ENCODE measurements around the gene RYR2. TPM values are rescaled to one million over a fixed set of nuclear protein-coding genes. Genes with fewer than 3 reads are reported as not detected.

The RYR2 gene
- total RNA-seq, 1 experiment from 2014 or later: 0.90 TPM

DNA sequence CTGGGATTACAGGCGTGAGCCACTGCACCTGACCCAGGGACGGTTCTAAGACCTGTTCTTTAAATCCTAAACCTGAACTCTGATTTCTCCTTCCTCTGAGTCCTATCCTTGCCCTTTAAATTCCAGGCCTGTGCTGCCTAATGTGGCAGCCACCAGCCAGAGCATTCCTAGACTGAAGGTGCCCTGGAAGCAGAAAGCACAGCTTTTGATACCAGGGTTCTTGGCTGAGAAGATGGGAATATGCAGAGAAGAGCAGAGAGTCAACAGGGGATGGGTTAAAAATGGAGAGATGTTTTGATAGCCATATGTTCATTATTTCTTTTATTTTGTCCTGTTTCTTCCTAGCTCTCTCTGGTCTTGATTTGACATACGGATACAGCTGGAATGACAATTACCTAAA lies 49.7 kb downstream of the RYR2 start:
- no peak for DNase-seq
- no TSS peak for BruUV-seq (replicated peaks)
- intact Hi-C loops (cut with micrococcal nuclease; ENCODE audit: unreplicated experiment): no loop called here
- H3K4me1 Mint-ChIP-seq (ENCODE audit: low read depth, unreplicated experiment): no peaks in the 10 kb centered on the region
- no peak for TF ChIP-seq CTCF (IDR thresholded peaks at IDR 0.05; ENCODE audit: unreplicated experiment)
- H3K36me3 Mint-ChIP-seq (ENCODE audit: insufficient read depth, unreplicated experiment): no peaks in the 10 kb centered on the region
- H3K27me3 Mint-ChIP-seq (ENCODE audit: unreplicated experiment): no peaks in the 10 kb centered on the region
- no peak overlapping the region for H3K27ac Mint-ChIP-seq (ENCODE audit: unreplicated experiment)
- H3K9me3 Mint-ChIP-seq (ENCODE audit: low read depth, unreplicated experiment): peaks cover 11% of the 10 kb centered on the region
- H3K4me3 Mint-ChIP-seq (ENCODE audit: low read depth, unreplicated experiment): no peak overlapping the region
- CTCF ChIA-PET: no interaction called here

DNA sequence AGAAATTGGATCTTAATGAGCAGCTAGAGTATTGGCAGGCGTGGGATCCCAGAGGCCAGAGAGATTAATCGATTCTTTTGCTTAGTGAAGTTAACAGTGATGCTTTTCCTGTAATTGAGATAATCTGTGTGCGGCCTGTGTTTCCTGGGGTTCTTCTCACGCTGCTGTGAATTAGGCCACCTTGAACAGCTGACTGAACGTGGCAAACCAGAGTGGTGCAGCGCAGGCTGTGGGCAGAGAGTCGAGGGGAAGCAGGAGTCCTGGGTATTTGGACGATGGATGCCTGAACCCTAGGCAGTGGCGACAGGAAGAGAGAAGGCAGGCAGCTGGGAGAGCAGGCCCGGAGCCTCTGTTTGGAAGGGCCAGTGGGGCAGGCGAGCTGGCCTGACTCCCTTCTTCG lies 51.7 kb downstream of the RYR2 start:
- no peaks in the 10 kb centered on the region for H3K27me3 Mint-ChIP-seq (ENCODE audit: unreplicated experiment)
- H3K36me3 Mint-ChIP-seq (ENCODE audit: insufficient read depth, unreplicated experiment): no peaks in the 10 kb centered on the region
- no peak for DNase-seq
- H3K9me3 Mint-ChIP-seq (ENCODE audit: low read depth, unreplicated experiment): peaks cover 12% of the 10 kb centered on the region
- TF ChIP-seq CTCF (IDR thresholded peaks at IDR 0.05; ENCODE audit: unreplicated experiment): no peak
- CTCF ChIA-PET: no interaction called here
- BruUV-seq (replicated peaks): no TSS peak
- no peak overlapping the region for H3K4me3 Mint-ChIP-seq (ENCODE audit: low read depth, unreplicated experiment)
- no peak overlapping the region for H3K27ac Mint-ChIP-seq (ENCODE audit: unreplicated experiment)
- intact Hi-C loops (cut with micrococcal nuclease; ENCODE audit: unreplicated experiment): no loop called here
- no peaks in the 10 kb centered on the region for H3K4me1 Mint-ChIP-seq (ENCODE audit: low read depth, unreplicated experiment)

GRCh38 chr1:237098541-237098940 lies 56.6 kb downstream of the RYR2 start:
- peaks cover 15% of the 10 kb centered on the region for H3K9me3 Mint-ChIP-seq (ENCODE audit: low read depth, unreplicated experiment)
- H3K4me3 Mint-ChIP-seq (ENCODE audit: low read depth, unreplicated experiment): no peak overlapping the region
- no peaks in the 10 kb centered on the region for H3K36me3 Mint-ChIP-seq (ENCODE audit: insufficient read depth, unreplicated experiment)
- no peaks in the 10 kb centered on the region for H3K27me3 Mint-ChIP-seq (ENCODE audit: unreplicated experiment)
- DNase-seq: no peak
- TF ChIP-seq CTCF (IDR thresholded peaks at IDR 0.05; ENCODE audit: unreplicated experiment): no peak
- H3K4me1 Mint-ChIP-seq (ENCODE audit: low read depth, unreplicated experiment): no peaks in the 10 kb centered on the region
- CTCF ChIA-PET: no interaction called here
- BruUV-seq (replicated peaks): no TSS peak
- intact Hi-C loops (cut with micrococcal nuclease; ENCODE audit: unreplicated experiment): no loop called here
- no peak overlapping the region for H3K27ac Mint-ChIP-seq (ENCODE audit: unreplicated experiment)

DNA sequence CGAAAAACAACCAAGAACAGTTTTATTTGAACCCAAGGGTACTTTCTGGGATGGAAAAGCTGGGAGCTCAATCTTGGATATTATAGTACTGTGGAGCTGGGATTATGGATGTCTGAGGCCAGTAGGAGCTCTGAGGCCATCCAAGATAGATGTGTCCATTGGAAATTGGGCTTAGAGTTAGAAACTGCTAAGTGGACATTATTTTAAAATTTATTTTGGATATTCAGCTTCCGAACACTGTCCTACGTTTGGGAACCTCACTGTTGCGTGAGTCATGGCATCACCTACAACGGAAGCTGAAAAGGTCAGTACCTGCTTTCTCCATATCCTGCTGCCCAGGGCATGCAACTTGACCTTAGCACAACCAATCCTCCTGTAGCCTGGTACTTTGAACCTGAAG lies 61.0 kb downstream of the RYR2 start:
- no TSS peak for BruUV-seq (replicated peaks)
- CTCF ChIA-PET: interaction anchor here (0.6 kb wide), 2 partner anchors 22 to 853 kb away, joined by 3 to 8 read pairs; no protein-coding TSS in a partner anchor
- H3K27ac Mint-ChIP-seq (ENCODE audit: unreplicated experiment): no peak overlapping the region
- no peaks in the 10 kb centered on the region for H3K27me3 Mint-ChIP-seq (ENCODE audit: unreplicated experiment)
- no peak for TF ChIP-seq CTCF (IDR thresholded peaks at IDR 0.05; ENCODE audit: unreplicated experiment)
- H3K4me3 Mint-ChIP-seq (ENCODE audit: low read depth, unreplicated experiment): no peak overlapping the region
- H3K9me3 Mint-ChIP-seq (ENCODE audit: low read depth, unreplicated experiment): peaks cover 24% of the 10 kb centered on the region
- no peak for DNase-seq
- intact Hi-C loops (cut with micrococcal nuclease; ENCODE audit: unreplicated experiment): no loop called here
- H3K36me3 Mint-ChIP-seq (ENCODE audit: insufficient read depth, unreplicated experiment): peaks cover 4% of the 10 kb centered on the region
- no peaks in the 10 kb centered on the region for H3K4me1 Mint-ChIP-seq (ENCODE audit: low read depth, unreplicated experiment)

All from Calu3 (cell line).